ENCODE measurements around the gene SUGP2. TPM values are rescaled to one million over a fixed set of nuclear protein-coding genes. Genes with fewer than 3 reads are reported as not detected.

Gene SUGP2
- total and polyA plus RNA-seq, 9 of the 15 experiments (the other 6 are each of a cell fraction or from before 2014, with no cell fraction given): 13.1 to 101 (median 63.1) TPM

- TF ChIP-seq ZBTB11 (CRISPR knock-in tag; IDR thresholded peaks at IDR 0.05): 0 out of 6 replicates have a peak, but pooled peaks of 1 of the 3 experiments have one; percentile 8
- no peak for TF ChIP-seq HNRNPLL (IDR thresholded peaks at IDR 0.05; ENCODE audit: low read depth, low read length, poor library complexity, severe bottlenecking)
- 0 out of 2 replicates have a peak, but pooled peaks have one; percentile 18 for TF ChIP-seq SMARCC2 (IDR thresholded peaks at IDR 0.05; ENCODE audit: low read depth)
- no peak for TF ChIP-seq U2AF2 (optimal IDR thresholded peaks at IDR 0.05; ENCODE audit: low read depth, low read length)
- TF ChIP-seq POLR2AphosphoS5 (IDR thresholded peaks at IDR 0.05; ENCODE audit: control insufficient read depth, insufficient read depth, low read depth, low read length): peak; percentile 69; the same call in 1 of the 2 replicates
- TF ChIP-seq HOXB6 (CRISPR knock-in tag; IDR thresholded peaks at IDR 0.05; ENCODE audit: borderline replicate concordance): no peak
- peak in 1 of 2 experiments; percentile 80; a peak in 1 of 4 replicates for TF ChIP-seq MCM7 (IDR thresholded peaks at IDR 0.05)
- TF ChIP-seq NFIX (CRISPR knock-in tag; IDR thresholded peaks at IDR 0.05; ENCODE audit: low read depth): no peak
- 0 out of 4 replicates have a peak, but pooled peaks of 1 of the 2 experiments have one; percentile 52 for TF ChIP-seq TRIM24 (IDR thresholded peaks at IDR 0.05)
- TF ChIP-seq, protein P1, sequence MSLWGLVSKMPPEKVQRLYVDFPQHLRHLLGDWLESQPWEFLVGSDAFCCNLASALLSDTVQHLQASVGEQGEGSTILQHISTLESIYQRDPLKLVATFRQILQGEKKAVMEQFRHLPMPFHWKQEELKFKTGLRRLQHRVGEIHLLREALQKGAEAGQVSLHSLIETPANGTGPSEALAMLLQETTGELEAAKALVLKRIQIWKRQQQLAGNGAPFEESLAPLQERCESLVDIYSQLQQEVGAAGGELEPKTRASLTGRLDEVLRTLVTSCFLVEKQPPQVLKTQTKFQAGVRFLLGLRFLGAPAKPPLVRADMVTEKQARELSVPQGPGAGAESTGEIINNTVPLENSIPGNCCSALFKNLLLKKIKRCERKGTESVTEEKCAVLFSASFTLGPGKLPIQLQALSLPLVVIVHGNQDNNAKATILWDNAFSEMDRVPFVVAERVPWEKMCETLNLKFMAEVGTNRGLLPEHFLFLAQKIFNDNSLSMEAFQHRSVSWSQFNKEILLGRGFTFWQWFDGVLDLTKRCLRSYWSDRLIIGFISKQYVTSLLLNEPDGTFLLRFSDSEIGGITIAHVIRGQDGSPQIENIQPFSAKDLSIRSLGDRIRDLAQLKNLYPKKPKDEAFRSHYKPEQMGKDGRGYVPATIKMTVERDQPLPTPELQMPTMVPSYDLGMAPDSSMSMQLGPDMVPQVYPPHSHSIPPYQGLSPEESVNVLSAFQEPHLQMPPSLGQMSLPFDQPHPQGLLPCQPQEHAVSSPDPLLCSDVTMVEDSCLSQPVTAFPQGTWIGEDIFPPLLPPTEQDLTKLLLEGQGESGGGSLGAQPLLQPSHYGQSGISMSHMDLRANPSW (CRISPR knock-in tag; IDR thresholded peaks at IDR 0.05): peak; percentile 21; the same call in 1 of the 2 replicates
- no peak for TF ChIP-seq RBM15 (IDR thresholded peaks at IDR 0.05; ENCODE audit: insufficient read depth, low read length)
- TF ChIP-seq ZNF277 (CRISPR knock-in tag; IDR thresholded peaks at IDR 0.05; ENCODE audit: borderline replicate concordance): no peak
- no peak for TF ChIP-seq BCLAF1 (IDR thresholded peaks at IDR 0.05; ENCODE audit: borderline replicate concordance in 1 of 2, control insufficient read depth in 1 of 2, low read depth in 2 of 2, low read length in 1 of 2)
- TF ChIP-seq ELF2 (CRISPR knock-in tag; IDR thresholded peaks at IDR 0.05): no peak
- no peak for TF ChIP-seq CTBP1 (IDR thresholded peaks at IDR 0.05; ENCODE audit: borderline replicate concordance)
Observed at GRCh38 chr19:19033426-19034203, at the start of gene SUGP2, which contains the start of gene ARMC6 (continued).

Measured in K562 (cell line).